Lung microvascular endothelial cell (primary cell): ENCODE data around the gene NUDT9. TPM values are rescaled to one million over a fixed set of nuclear protein-coding genes. Genes with fewer than 3 reads are reported as not detected.
"Not testable (repeated sequence)": the region's sequence is repeated elsewhere in the genome, so short reads cannot be mapped to it uniquely, and the experiment has no call there.

Experiments
- DNase-seq, 2 donors: peaks; one replicate each; pipeline versions ENCODE4 v3.0.0 to v3.0.0-alpha.2; 2010; ENCODE audit warnings: low read depth in 2 of 2
- total RNA-seq: library from RNA; depleted of rRNA; stranded (reverse); fragments of >200 nt; gene quantifications from 2 replicates; pipeline ENCODE4 v1.2.1, GENCODE V29; 2014

The NUDT9 gene
- total RNA-seq, 1 donor from 2014 or later: 14.1 TPM

GRCh38 chr4:87406902-87407301, 15.5 kb upstream of the NUDT9 start:
- DNase-seq: not testable (repeated sequence)

- DNase-seq: peak in 1 of 2 donors; percentile 79
Measured at GRCh38 chr4:87409420-87409939, 12.9 kb upstream of the NUDT9 start.

- DNase-seq: no peak
Measured at GRCh38 chr4:87410157-87410556, 12.2 kb upstream of the NUDT9 start.

- no peak for DNase-seq
Measured at GRCh38 chr4:87410679-87411078, 11.7 kb upstream of the NUDT9 start.

- no peak for DNase-seq
Measured at GRCh38 chr4:87414816-87415215, 7.6 kb upstream of the NUDT9 start.

- no peak for DNase-seq
Measured at GRCh38 chr4:87416965-87417364, 5.4 kb upstream of the NUDT9 start.

- DNase-seq: not testable (repeated sequence)
Measured at GRCh38 chr4:87418410-87418809, 4.0 kb upstream of the NUDT9 start.

GRCh38 chr4:87419578-87420249, 2.7 kb upstream of the NUDT9 start:
- peak in 1 of 2 donors; percentile 36 for DNase-seq

GRCh38 chr4:87420276-87420830, 2.0 kb upstream of the NUDT9 start:
- no peak for DNase-seq

GRCh38 chr4:87423317-87424098, 1.1 kb downstream of the NUDT9 start:
- peak; percentile 3 to 40 for DNase-seq

GRCh38 chr4:87424099-87424543, 1.7 kb downstream of the NUDT9 start:
- not testable (repeated sequence) for DNase-seq

GRCh38 chr4:87425711-87426110, 3.3 kb downstream of the NUDT9 start:
- peak in 1 of 2 donors; percentile 9 for DNase-seq

GRCh38 chr4:87426865-87427517, 4.6 kb downstream of the NUDT9 start:
- DNase-seq: no peak

GRCh38 chr4:87427518-87427868, 5.1 kb downstream of the NUDT9 start:
- DNase-seq: no peak

- no peak for DNase-seq
Measured at GRCh38 chr4:87428979-87429378, 6.6 kb downstream of the NUDT9 start.

- DNase-seq: no peak
Measured at GRCh38 chr4:87430038-87430437, 7.7 kb downstream of the NUDT9 start.

- no peak for DNase-seq
Measured at GRCh38 chr4:87433342-87433741, 11.0 kb downstream of the NUDT9 start.

- DNase-seq: no peak
Measured at GRCh38 chr4:87442889-87443288, 20.5 kb downstream of the NUDT9 start.

- DNase-seq: no peak
Measured at GRCh38 chr4:87444741-87445140, 22.4 kb downstream of the NUDT9 start.

- no peak for DNase-seq
Measured at GRCh38 chr4:87445964-87446363, 23.6 kb downstream of the NUDT9 start.

GRCh38 chr4:87446375-87446774, 24.0 kb downstream of the NUDT9 start:
- DNase-seq: not testable (repeated sequence)

GRCh38 chr4:87451537-87451936, 29.2 kb downstream of the NUDT9 start:
- DNase-seq: no peak
